IPS DF 19.7 (cell line): ENCODE measurements around the gene CNBD2.
A peak's percentile ranks its signal among the peaks of the same experiment; 100 is the strongest.
"Not testable (repeated sequence)": the region's sequence is repeated elsewhere in the genome, so short reads cannot be mapped to it uniquely, and the experiment has no call there.

Source experiments
- DNase-seq: peaks from one replicate; pipeline ENCODE4 v3.0.0-alpha.2; 2013; ENCODE audit warnings: low read depth, low spot score

CNBD2 gene

DNA sequence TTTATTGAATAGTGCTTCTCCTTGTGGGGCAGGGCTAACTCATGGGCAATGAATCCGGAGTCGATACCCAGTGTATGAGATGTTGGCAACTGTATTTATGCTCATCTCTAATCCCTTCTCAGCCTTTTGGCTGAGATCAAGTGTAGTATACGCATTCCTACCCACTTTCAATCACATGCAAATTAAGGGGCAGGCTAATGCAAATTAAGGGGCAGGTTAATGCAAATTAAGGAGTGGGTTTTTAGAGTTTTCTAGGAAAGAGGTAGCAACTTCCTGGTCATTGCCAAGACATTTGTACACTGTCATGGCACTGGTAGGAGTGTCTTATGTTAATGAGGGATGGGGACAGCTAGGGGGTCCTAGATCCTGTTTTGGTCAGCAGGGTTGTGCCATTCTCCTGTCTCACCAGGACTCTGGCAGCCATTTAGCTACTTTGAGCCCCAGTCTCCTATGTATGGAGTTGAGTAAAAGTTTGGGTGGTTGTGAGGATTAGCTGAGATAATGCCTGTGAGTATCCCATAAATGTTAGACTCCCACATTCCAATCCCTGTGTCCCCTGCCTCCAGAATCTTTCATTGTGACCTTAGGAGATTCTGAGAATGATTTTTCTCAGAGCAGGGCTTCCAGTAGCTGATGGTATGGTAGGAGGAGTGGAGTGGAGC lies at the start of gene CNBD2:
Gene CNBD2, plus strand, starts transcription at position 612 of the 662 bp plus-strand sequence. CDS start 173 bp downstream, outside the sequence.
- no peak for DNase-seq

DNA sequence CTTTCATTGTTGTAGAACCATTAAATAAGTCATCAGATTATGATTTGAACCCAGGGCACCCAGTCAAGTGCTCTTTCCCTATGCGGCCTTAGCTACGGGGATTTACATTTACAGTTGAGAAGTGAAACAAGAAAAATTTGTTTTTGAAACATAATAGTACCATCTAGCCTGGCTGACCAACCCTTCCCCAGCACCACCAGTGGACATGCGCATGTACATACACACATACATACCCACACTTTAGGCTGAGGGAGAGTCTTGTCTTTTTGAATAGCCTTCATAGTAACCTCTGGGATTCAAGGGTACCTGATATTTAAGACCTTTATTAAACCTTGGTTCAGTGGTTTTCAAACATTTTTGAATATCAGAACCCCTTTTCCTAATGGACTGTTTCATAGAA lies 47.9 kb upstream of the CNBD2 start:
- DNase-seq, result no peak

DNA sequence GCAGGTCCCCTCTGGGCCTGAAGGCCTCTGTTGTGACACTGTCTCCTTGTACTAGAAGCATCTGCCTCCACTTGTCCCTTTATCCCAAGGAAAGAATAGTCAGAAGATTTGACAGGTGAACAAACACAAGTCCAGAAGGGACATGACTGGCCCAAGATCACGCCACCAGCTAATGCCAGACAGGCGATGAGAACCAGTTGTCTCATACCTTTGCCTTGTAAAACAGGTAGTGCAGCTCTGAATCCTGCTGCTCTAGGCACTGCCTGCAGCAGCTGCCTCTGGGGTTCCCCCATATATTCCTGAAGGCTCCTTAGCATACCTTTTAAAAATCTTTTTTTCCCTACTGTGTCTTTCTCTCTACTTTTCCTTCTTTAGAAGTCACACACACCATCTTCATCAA lies 39.1 kb upstream of the CNBD2 start:
- no peak for DNase-seq

DNA sequence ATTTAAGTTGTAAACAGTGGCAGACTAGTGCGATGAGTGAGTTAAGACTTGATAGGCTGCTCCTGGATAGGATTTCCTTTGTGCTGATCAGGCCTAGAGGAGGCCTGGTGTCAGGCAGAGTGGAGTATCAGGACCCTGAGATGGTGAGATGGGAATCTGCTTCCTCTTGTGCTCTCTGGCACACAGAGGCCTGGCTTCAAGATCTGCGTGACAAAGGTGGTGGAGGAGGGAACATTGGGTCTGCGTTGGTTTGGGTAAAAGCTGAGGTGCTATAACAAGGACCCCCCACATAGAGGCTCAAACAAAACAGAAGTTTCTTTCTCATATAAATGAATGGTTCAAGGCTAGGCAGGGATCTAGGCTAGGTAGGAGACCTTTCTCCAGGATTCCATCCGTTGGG lies 34.3 kb upstream of the CNBD2 start:
- DNase-seq, result peak; percentile 63

DNA sequence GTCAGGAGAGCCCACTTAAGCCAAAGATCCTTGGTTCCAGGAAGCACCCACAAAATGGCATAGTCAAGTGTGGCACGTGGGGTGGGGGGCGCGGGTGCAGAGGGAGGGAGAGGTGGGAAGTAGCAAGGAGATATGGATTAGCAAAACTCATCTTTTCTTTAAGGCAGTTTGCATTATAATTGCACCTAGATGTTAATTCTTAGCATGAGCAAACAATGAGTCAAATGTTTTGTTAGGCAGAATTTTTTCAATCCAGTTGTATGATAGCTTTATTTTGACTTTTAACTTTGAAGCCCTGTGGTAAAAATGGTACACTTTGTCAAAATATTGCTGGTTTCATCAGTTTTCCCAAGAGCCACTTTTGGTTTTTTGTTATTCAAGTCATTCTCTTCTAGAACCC lies 29.1 kb upstream of the CNBD2 start:
- DNase-seq, result no peak

DNA sequence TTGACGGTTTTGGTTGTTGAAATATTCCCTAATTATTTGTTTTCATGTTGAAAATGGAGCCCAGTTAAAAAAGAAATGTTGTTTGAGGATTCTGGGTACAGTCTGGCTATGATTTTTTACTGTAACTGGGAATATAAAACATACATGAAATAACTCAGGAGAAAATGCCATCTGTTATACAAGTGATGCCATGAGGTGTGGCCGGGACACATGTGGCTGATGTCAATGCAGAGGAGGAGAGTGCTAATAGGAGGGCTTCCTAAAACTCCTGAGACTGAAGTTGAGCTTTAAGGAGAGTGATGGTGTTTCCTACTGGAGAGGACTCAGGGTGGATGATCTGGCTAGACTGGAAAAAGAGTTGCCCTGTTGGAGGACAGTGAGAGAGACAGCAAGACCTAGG lies 26.8 kb upstream of the CNBD2 start:
- no peak for DNase-seq

DNA sequence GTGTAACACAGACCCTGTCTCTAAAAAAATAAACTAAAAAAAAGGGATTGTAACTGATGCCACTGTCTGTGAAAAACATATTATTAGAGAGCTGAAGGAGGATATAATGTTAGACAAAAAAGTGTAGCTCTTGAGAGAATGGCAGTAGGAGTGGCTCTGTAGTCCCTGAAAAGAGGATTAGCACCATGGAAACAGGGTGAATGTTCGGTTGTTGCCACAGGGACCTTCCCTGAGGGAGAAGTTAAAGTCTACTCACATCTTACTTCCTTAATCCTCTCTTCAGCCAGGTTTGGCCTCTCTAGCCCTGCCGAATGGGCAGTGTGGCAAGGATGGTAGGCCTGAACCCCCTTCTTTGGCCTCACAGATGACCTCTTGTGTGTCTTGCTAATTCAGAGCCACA lies 26.1 kb upstream of the CNBD2 start:
- DNase-seq, result no peak

DNA sequence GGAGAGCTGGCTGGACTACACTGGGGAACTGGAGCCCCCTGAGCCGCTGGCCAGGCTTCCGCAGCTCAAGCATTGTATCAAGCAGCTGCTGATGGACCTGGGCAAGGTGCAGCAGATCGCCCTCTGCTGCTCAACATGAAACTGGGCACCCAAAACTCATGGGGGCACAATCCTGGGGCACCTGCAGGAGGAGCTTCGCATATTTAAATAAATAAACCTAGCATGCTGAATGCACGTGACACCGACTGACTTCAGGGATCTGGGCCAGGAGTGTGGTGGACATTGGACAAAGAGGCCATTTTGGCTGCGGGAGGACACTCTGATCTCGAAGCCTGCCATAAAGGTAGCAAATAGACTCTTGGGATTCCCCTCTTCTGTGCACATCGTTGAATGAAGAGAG lies 20.9 kb upstream of the CNBD2 start:
- no peak for DNase-seq

DNA sequence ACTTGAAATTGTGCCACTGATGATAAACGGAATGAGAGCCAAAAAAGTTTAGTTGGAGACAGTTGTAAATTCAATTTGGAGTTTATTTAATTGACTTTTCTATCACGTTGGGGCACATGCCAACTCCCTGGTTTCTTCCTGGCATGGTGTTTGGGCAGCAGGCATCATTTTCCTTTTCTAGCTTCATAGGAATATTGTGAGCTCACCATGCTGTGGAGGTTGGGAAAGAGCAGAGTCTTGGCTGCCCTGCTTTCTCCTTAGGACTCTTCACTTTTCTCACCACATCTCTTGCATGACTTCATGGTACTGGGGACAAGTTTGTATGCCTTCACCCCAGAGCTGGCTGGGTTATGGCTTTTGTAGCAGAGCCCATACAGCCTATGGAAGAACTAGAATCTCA lies 20.5 kb upstream of the CNBD2 start:
- DNase-seq, result no peak

DNA sequence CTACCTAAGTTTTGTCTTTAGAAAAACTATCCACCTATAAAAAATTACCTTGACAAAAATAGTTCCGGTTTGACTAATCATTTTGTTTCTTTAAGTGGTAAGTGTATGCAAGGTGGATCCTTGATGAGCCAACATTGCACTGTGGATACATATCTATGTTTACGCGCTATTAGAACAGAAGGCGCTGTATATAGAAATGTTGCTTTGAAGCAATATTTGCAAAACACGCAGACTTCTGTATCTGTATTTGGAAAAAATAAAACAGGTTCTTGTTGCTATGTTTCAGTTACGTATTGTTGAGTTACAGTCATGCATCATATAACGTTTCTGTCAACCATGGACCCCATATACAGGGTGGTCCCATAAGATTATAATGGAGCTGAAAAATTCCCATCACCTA lies 18.3 kb upstream of the CNBD2 start:
- no peak for DNase-seq

DNA sequence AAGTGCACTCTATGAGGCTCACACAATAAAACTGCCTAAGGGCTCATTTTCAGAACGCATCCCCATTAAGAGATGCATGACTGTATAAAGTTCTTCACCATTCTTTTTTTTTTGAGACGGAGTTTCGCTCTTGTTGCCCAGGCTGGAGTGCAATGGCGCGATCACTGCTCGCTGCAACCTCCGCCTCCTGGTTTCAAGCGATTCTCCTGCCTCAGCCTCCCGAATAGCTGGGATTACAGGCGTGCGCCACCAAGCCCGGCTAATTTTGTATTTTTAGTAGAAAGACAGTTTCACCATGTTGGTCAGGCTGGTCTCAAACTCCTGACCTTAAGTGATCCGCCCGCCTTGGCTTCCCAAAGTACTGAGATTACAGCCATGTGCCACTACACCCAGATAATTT lies 16.3 kb upstream of the CNBD2 start:
- DNase-seq, result not testable (repeated sequence)

DNA sequence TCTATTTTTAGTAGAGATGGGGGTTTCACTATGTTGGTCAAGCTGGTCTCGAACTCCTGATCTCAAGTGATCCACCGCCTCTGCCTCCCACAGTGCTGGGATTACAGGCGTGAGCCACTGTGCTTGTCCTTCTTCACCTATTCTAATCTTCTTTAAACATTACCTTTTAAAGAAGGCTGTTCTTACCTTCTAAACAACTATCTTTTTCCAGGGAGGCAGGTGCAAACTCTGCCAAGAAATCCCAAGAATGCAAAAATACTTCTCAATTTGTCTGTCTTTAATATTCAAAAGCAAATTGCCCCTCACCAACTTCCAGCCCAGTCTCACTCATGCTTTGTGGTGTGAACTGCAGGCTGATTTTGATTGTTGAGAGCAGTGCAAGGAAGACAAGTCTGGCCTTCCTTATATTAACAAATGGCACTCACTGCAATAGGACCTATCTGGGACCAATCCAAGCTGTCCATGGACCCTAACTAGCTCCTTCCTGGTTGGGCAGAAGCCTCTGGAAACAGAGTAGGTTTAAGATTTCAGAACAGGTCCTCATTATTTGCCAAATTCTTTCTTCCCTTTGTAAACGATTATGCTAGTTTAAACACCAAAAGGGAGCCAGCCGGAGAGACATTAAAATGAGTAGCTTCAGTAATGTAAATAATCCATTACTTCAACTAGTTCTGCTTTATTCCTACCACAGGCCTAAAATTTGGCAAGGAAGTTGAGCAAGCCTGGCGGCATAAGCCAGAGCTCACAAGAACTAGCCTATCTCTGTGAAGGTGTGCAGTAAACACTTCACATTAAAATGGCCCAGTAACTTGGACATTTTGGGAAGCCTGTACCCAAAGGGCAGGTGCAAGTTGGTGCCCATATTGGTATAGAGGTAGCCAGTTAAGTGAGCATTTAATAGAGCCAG lies 15.7 kb upstream of the CNBD2 start:
- no peak for DNase-seq

DNA sequence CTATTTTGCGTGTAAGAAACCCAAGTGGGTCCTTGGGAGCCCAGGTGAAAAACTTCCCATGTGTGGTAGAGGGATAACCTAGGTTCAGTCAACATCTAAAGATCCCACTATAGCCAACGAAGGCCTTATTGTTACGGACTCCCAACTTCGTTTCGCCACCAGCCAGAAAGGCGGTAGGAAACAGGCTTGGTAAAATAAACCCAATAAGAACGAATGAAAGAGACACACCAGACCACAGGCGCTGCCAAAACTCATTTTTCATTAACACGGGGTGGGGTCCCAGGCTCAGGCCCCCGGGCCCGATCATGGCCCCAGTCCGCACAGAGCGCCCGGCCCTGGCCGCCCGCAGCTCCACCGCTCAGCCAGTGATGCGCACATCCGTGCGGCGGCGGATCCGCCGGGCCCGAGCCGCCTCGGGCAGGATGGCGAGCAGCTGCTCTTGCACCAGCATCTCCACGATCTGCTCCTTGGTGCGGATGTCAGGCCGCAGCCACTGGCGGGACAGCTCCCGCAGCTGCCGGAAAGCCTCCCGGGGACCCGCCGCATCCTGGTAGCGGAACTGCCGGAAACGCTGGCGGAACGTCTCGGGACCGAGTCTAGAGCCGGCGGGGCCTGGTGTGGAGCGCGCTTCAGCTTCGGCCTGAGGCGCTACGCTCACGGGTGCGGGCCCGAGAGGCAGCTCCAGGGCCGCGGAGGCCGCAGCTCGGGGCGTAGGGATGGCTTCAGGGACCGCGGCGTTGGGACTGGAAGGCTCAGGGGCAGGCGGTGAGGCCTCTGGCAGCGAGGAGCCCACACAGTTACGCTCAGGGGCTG lies 14.8 kb upstream of the CNBD2 start:
- DNase-seq, result no peak

DNA sequence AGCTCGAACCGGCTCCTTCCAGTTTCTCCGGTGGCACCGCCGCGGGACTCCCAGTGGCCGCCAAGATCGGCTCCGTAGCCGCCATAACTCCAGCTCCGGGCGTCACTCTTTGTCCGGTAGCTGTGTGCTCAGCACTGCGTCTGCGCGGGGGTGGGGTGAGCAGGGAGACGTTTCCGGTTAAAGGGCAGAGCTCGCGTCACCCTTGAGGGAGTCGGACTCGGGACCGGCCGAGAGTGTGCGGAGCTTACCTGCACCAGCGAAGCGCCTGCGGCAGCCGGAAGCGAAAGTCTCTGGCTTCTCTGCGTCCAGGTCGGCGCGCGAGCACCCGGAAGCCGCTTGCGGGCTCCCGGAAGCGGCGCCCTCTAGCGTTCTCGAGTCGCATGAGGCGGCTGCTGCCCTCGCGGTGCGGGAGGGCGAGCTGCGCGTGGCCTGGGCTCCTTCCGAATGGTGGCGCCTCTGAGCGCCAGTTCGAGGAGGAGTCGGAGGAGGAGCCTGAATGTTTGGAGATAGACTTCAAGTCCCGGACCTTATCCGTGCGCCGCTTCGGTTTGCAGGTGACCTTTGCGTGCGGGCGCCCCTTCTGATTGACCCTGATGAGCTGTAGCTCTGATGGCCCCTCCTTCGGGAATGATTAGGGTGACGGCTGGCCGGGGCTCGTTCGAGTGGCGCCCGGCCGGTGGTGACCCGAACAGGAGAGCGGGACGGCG lies 14.0 kb upstream of the CNBD2 start, which contains the start of gene SCAND1:
Gene SCAND1, minus strand, starts transcription at position 303 of the 707 bp plus-strand sequence. Its CDS starts 218 bp downstream, at position 85.
- peak; percentile 90 for DNase-seq

DNA sequence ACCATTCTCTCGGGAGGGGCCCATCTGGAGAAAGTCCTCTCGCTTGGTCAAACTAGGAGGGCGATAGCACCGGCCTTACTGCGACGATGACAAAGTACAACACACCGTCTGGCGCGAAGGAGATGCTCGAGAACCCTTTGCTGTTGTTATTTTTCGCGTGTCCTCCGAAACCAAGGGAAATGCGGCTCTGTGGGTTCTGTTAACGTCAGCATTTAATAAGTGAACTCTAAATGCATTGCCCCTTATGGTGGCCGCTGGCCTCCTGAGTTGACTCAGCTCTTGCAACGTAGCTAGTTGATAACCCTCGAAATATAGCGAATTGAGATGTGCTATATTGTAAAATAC lies 13.5 kb upstream of the CNBD2 start:
- no peak for DNase-seq

DNA sequence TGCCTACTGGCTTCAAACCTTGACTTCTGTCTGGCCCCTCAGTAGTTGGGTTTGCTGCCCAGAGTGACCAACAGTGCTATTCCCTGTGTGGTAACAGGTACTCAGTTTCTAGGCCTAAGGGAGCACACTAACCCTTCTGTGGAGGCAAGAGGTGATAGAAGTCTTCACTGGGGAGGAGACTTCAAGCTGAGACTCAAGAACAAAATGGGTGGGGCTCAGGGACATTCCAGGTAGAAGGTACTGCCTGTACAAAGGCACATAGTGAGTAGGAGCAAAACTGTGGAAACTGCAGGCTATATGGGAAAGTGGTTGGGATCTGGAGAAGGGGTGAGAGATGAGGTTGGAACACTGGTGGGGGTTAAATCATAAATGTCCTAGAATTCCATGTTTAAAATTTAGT lies 11.8 kb upstream of the CNBD2 start:
- no peak for DNase-seq

DNA sequence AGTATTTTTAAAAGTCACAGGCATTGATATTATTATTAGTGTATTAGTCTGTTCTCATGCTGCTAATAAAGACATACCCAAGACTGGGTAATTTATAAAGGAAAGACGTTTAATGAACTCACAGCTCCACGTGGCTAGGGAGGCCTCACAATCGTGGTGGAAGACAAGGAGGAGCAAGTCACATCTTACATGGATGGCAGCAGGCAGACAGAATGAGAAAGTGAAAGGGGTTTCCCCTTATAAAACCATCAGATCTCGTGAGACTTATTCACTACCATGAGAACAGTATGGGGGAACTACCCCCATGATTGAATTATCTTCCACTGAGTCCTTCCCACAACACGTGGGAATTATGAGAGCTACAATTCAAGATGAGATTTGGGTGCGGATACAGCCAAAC lies 9.1 kb upstream of the CNBD2 start:
- not testable (repeated sequence) for DNase-seq

DNA sequence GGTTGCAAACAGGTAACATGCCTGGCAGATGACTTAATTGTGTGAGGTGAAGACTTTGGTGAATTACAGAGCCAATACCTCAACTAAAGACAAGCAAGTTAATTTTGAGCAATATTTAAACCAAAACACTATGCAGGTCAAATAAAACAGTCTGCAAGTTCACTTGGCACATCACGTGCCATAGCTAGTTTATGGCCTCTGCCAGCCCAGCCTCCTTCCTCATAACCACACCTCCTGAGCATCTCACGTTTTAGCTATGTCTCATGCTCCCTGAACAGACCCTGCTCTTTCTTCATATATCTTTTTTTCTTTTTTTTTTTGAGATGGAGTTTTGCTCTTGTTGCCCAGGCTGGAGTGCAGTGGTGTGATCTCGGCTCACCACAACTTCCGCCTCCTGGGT lies 4.5 kb upstream of the CNBD2 start:
- no peak for DNase-seq

DNA sequence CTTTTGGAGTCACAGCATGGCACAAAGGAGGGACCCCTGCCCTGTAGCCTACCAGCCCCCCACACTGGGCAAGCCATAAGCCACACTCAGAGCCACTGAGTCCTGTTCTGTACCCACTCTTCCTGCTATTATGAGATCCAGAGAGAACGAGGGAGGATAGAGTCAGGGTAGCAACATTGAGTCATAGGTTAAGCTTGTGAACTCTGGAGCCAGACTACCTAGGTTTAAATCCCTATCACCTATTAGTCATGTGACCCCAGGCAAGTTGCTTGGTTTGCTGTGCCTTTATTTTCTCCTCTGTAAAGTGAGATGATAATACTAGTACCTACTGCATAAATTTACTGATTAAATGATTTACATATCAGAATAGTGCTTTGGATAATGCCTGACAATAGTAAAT lies 540 bp downstream of the CNBD2 start:
- no peak for DNase-seq

DNA sequence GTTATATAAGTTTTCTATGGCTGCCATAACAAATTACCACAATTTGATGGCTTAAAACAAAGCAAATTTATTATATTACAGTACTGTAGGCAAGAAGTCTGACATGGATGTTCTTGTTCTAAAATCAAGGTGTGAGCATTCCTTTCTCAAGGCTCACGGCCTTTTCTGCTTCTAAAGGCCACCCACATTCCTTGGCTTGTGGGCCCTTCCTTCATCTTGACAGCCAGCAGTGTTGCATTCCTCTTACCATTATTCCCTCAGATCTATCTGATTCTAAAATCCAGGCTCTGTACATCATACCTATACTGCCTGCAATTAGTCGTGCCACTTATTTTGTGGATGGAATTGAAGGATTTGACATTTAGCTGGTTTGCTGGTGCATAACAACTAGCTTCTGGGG lies 3.6 kb downstream of the CNBD2 start:
- DNase-seq, result no peak

DNA sequence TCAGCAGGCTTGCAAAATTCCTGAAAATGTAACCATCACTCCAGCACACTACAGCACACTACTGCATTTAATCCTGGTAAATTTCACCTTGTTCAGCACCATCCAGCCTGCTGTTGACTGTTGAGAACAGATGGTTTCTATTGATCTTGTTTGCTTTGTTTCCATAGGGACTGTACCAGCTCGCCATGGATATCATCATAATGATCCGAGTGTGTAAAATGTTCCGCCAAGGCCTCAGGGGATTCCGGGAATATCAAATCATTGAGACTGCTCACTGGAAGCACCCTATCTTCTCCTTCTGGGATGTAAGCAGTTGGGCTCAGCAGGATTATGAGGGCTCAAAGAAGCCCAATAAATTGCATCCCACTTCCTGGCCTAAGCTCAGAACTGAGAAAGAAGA lies 4.1 kb downstream of the CNBD2 start:
- no peak for DNase-seq

DNA sequence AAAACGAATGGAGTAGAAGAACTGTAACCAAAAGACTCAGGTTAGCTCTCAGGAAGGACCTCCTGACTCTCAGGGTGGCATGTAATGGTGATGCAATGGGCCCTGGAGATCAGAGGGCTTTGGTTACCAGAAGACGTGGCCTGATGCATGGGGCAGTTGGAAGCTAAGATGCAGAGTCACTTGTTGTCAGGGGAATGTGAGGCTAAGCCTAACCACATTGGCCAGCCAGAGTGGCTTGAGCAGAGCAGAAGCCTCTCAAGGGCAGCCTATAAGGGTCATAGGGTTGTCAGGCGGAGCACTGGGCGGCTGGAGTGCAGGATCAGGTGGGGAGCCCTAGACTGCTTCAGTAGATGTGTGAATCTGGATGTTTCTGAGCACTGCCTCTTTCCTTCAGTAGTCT lies 5.9 kb downstream of the CNBD2 start:
- DNase-seq, result no peak
